Endothelial cell of umbilical vein (primary cell): ENCODE data around the gene LMBRD1. TPM values are rescaled to one million over a fixed set of nuclear protein-coding genes. Genes with fewer than 3 reads are reported as not detected.

ENCODE experiments used
- BruUV-seq: library from RNA; stranded (reverse); fragments of 400-500 nt; replicated peaks from 2 replicates; lab custom pipeline; 2021; lab: Mats Ljungman, UMichigan
- CTCF ChIA-PET: fragments of 300-600, 350-600 bp; sonication (Branson Sonifier 250); formaldehyde crosslinking; loops from one replicate; lab custom pipeline; 2021; ENCODE audit warnings: antibody characterized with exemption, inconsistent platforms; lab: Charles Lee
- POLR2A ChIA-PET: fragments of 300-600, 350-600 bp; sonication (Branson Sonifier 250); formaldehyde crosslinking; loops from one replicate; lab custom pipeline; 2021; ENCODE audit warnings: antibody characterized with exemption, inconsistent platforms; lab: Charles Lee
- DNase-seq: peaks from one replicate; pipeline ENCODE4 v3.0.0-alpha.2; 2011; ENCODE audit warnings: low read depth, low spot score
- FAIRE-seq: peaks from 2 replicates; lab custom pipeline; 2011; peaks lifted over from hg19 to GRCh38; lab: Jason Lieb, UNC
- H2AFZ ChIP-seq: 2 replicates; pipeline ENCODE4 v1.6.0; 2012; ENCODE audit warnings: low read depth, low read length, control low read depth, inconsistent platforms
- H3K27ac ChIP-seq: 2 replicates; pipeline ENCODE4 v1.5.1; 2011; ENCODE audit warnings: low read depth, mild to moderate bottlenecking, control low read depth, low read length, moderate library complexity; ENCODE audit not compliant: insufficient read depth
- H3K27me3 ChIP-seq, 2 experiments: 2 replicates each; pipeline versions ENCODE4 v1.6.0 to v1.6.1; 2011; ENCODE audit warnings: low read length in 2 of 2, mixed read lengths in 1 of 2; ENCODE audit not compliant: control insufficient read depth in 2 of 2, insufficient read depth in 2 of 2
- H3K36me3 ChIP-seq, 2 experiments: 2 replicates in 1 of 2; 3 replicates in 1 of 2; pipeline ENCODE4 v1.5.1; 2011; ENCODE audit warnings: low read length in 2 of 2, mild to moderate bottlenecking in 1 of 2, moderate library complexity in 1 of 2; ENCODE audit not compliant: control insufficient read depth in 2 of 2, insufficient read depth in 2 of 2; ENCODE audit errors: extremely low read depth in 1 of 2
- H3K4me1 ChIP-seq: 3 replicates; pipeline ENCODE4 v1.5.1; 2011; ENCODE audit warnings: mild to moderate bottlenecking, low read length; ENCODE audit not compliant: control insufficient read depth, insufficient read depth; ENCODE audit errors: extremely low read depth
- H3K4me2 ChIP-seq: 2 replicates; pipeline ENCODE4 v1.6.1; 2011; ENCODE audit warnings: low read length, control low read depth, mixed read lengths; ENCODE audit not compliant: insufficient read depth
- H3K4me3 ChIP-seq, 3 experiments: fragments of 200-600 bp in 1 of 3; sonication (generic), shearing (Covaris generic) in 1 of 3; replicated peaks in 1 of 3; 2 replicates each; pipeline ENCODE4 v1.5.1; 2011 to 2016; ENCODE audit warnings: control low read depth in 3 of 3, low read length in 3 of 3, mild to moderate bottlenecking in 2 of 3, inconsistent platforms in 1 of 3, low read depth in 1 of 3, moderate library complexity in 1 of 3; ENCODE audit not compliant: insufficient read depth in 1 of 3
- H3K79me2 ChIP-seq: 2 replicates; pipeline ENCODE4 v1.6.0; 2012; ENCODE audit warnings: low read length, inconsistent platforms; ENCODE audit not compliant: control insufficient read depth, insufficient read depth
- H3K9ac ChIP-seq: replicated peaks from 2 replicates; pipeline ENCODE3; 2011; ENCODE audit warnings: low read length, control low read depth; ENCODE audit not compliant: insufficient read depth; ENCODE audit errors: extremely low read depth
- H3K9me1 ChIP-seq: replicated peaks from 3 replicates; pipeline ENCODE4 v1.6.0; 2011; ENCODE audit warnings: mild to moderate bottlenecking, low read length; ENCODE audit not compliant: control insufficient read depth, insufficient read depth; ENCODE audit errors: extremely low read depth
- H3K9me3 ChIP-seq: replicated peaks from 2 replicates; pipeline ENCODE4 v1.5.1; 2012; ENCODE audit warnings: low read length, inconsistent platforms; ENCODE audit not compliant: control insufficient read depth, insufficient read depth
- H4K20me1 ChIP-seq: replicated peaks from 2 replicates; pipeline ENCODE3; 2011; ENCODE audit warnings: mild to moderate bottlenecking, low read length; ENCODE audit not compliant: control insufficient read depth, insufficient read depth; ENCODE audit errors: extremely low read depth
- CTCF ChIP-seq, 2 donors: IDR thresholded peaks; 1 replicate in 1 of 2; 2 replicates in 1 of 2; pipeline ENCODE4 v1.5.1; 2011; ENCODE audit warnings: low read length in 2 of 2, mild to moderate bottlenecking in 2 of 2, moderate library complexity in 2 of 2, control low read depth in 1 of 2, inconsistent platforms in 1 of 2, low read depth in 1 of 2; ENCODE audit not compliant: insufficient read depth in 1 of 2; ENCODE audit errors: extremely low read depth in 1 of 2
- EZH2 ChIP-seq: IDR thresholded peaks from 2 replicates; pipeline ENCODE4 v1.6.1; 2012; ENCODE audit warnings: borderline replicate concordance, low read depth, mild to moderate bottlenecking, moderate library complexity, low read length, inconsistent platforms; ENCODE audit not compliant: severe bottlenecking
- FOS ChIP-seq: IDR thresholded peaks from 2 replicates; pipeline ENCODE4 v1.6.1; 2011; ENCODE audit warnings: mild to moderate bottlenecking, low read length, moderate library complexity, borderline replicate concordance; ENCODE audit not compliant: insufficient read depth
- GATA2 ChIP-seq: IDR thresholded peaks from 2 replicates; pipeline ENCODE4 v1.7.0; 2011; ENCODE audit warnings: low read depth, mild to moderate bottlenecking, moderate library complexity, mixed read lengths, low read length; ENCODE audit not compliant: insufficient read length, insufficient read depth
- JUN ChIP-seq: IDR thresholded peaks from 2 replicates; pipeline ENCODE4 v1.6.1; 2011; ENCODE audit warnings: borderline replicate concordance, low read depth; ENCODE audit not compliant: insufficient read length, insufficient read depth
- MAX ChIP-seq: IDR thresholded peaks from 2 replicates; pipeline ENCODE4 v1.6.1; 2011; ENCODE audit not compliant: insufficient read depth, insufficient read length
- MYC ChIP-seq: IDR thresholded peaks from one replicate; pipeline ENCODE4 v1.6.1; 2011; ENCODE audit warnings: mild to moderate bottlenecking, low read depth, low read length
- POLR2A ChIP-seq: IDR thresholded peaks from 2 replicates; pipeline ENCODE4 v1.6.1; 2012; ENCODE audit warnings: low read depth, mild to moderate bottlenecking, control low read depth, low read length
- POLR2AphosphoS5 ChIP-seq: IDR thresholded peaks from 2 replicates; pipeline ENCODE4 v1.6.1; 2012; ENCODE audit warnings: low read depth, mild to moderate bottlenecking, control low read depth, low read length, moderate library complexity; ENCODE audit not compliant: insufficient read depth
- dilution Hi-C: fragments of 300-500 bp; cut with MboI; formaldehyde crosslinking; loops from one replicate; pipeline ENCODE4 v1.15.0; 2019; ENCODE audit warnings: low sequenced_read_pairs; ENCODE audit not compliant: extremely low pct_ligation_motif_present
- intact Hi-C: fragments of 100-400 bp; cut with micrococcal nuclease; formaldehyde crosslinking; loops from one replicate; pipeline ENCODE4 v1.10.0; 2022
- polyA plus RNA-seq, 4 experiments: library from polyadenylated mRNA; depleted of rRNA in 3 of 4; stranded (reverse) in 3 of 4; unstranded in 1 of 4; fragments of >200 nt; gene quantifications; 2 replicates each; pipeline versions ENCODE4 v1.2.1 to v1.2.3, GENCODE V29; 2011 to 2012; ENCODE audit warnings: missing spikeins in 1 of 4
- total RNA-seq: library from RNA; stranded (reverse); gene quantifications from 2 replicates; pipeline ENCODE4 v1.2.3, GENCODE V29; 2021

The LMBRD1 gene
- total and polyA plus RNA-seq, 2 donors (not counting 3 experiments of a cell fraction or from before 2014, with no cell fraction given) = 9.8 to 14.6 TPM

DNA sequence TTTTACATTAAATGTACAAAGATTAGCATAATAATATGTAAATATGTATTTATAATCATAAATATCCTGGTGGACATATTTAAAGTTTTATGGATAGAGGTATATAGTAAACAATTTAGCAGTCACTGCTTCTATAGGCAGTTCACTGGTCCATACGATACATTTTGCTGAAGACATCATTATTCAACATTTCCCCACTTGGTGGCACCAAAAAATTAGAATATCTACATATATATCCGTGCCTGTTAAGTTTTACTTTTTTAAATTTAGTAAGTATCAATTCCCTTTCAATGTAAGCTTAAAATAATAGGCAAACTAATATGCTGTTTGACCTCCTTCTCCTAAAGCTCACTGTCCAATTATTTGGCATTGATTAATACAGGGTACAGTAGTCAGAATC, 64.2 kb downstream of the LMBRD1 start:
- Histone ChIP-seq H3K4me1 (no peaks in the 10 kb centered on the region), H3K9ac (no peak overlapping the region), H3K27ac (no peak overlapping the region), H2AFZ (no peak overlapping the region), H4K20me1 (no peaks in the 10 kb centered on the region), H3K36me3 (no peaks in the 10 kb centered on the region), H3K9me3 (no peaks in the 10 kb centered on the region), H3K79me2 (no peaks in the 10 kb centered on the region), H3K4me3 (no peak overlapping the region), H3K27me3 (no peaks in the 10 kb centered on the region), H3K9me1 (no peaks in the 10 kb centered on the region), H3K4me2 (no peak overlapping the region)
- TF ChIP-seq CTCF (IDR thresholded peaks at IDR 0.05; ENCODE audit: extremely low read depth in 1 of 2, insufficient read depth in 1 of 2, low read depth in 1 of 2, low read length in 2 of 2) = no peak
- no peak for TF ChIP-seq POLR2AphosphoS5
- no peak for TF ChIP-seq EZH2
- TF ChIP-seq JUN = no peak
- no peak for TF ChIP-seq POLR2A
- no peak for TF ChIP-seq GATA2
- no peak for TF ChIP-seq FOS
- TF ChIP-seq MYC = no peak
- no peak for TF ChIP-seq MAX
- FAIRE-seq = no peak
- DNase-seq = peak; percentile 9
- dilution Hi-C loops (no loop called here), intact Hi-C loops (loop anchor here (5.0 kb wide), 1 partner anchor 1095 kb away; the partner anchor contains the start of gene ADGRB3)
- ChIA-PET POLR2A (no interaction called here), CTCF (no interaction called here)
- no TSS peak for BruUV-seq
